GM21367 (cell line): ENCODE results near the gene AUH.

ENCODE experiments used
- ATAC-seq: cut with Tn5 transposase; IDR thresholded peaks from one replicate; pipeline ENCODE4 v1.9.1; 2021; ENCODE audit not compliant: unreplicated experiment

The AUH gene

DNA sequence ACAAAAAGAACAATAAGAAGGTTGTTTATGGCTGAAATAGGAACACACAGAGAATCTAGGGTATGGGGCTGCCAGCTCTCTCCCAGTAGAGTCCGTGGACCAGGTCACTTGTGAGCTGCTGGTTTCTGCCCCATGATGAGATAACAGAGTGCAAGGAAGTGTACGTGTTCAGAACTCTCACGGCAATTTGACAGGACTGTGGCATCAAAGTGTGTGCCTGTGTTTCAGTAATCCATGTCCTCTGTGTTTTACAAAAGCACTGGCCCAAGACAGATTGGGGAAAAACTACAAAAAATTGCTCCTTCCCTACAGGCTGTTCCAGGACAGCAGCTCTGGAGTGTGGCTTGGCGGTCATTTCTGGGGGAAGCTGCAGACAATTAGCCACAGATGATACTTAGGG lies 184.6 kb downstream of the AUH start:
- no peak for ATAC-seq

DNA sequence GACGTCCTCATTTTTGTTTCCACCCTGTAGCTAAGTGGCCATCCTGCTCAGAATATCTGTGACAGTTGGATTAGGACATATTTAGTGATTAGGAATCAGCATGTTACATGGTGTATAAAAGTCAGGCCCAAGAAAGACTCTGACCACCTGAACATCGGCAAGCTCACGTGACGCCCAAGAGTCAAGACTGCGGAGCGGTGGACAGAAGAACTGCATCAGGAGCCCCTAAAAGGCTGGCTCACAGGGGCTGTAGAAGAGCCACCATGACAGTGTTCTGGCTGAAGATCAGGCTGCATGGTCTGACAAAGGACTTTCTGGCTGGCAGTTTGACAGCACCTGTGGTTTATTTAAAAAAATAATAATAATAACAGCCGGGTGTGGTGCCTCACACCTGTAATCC lies 185.3 kb downstream of the AUH start:
- ATAC-seq, result no peak

DNA sequence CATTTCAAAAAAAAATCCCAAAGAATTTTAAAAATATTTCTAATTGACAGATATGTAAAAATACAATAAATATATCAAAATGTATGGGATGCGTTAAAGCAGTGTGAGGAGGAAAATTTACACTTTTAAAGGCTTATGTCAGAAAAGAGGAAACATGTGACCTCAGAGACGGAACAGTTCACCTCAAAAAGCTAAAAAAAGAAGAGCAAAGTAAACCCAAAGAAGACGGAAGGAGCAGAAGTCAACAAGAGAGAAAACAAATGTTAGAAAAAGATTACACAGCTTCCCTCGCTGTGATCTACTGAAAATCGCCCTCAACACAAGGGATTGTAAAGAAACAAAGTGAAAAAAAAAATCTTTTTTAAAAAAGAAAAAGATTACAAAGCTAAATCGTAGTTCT lies 186.9 kb downstream of the AUH start:
- no peak for ATAC-seq

DNA sequence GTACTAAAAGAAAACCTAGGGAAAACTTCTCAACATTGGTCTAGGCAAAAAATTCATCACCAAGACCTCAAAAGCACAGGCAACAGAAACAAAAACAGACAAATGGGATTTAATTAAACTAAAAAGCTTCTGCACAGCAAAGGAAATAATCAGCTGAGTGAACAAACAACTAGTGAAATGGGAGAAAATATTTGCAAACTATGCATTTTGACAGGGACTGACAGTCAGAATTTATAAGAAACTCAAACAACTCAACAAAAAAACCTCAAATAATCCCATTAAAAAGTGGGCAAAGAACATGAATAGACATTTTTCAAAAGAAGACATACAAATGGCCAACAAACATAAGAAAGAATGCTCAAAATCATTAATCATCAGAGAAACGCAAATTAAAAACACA lies 189.4 kb downstream of the AUH start:
- no peak for ATAC-seq

GRCh38 chr9:91170951-91171350 lies 190.8 kb downstream of the AUH start:
- no peak for ATAC-seq

- ATAC-seq, result no peak
These were observed 194.8 kb downstream of the AUH start for GRCh38 chr9:91166796-91167366.

DNA sequence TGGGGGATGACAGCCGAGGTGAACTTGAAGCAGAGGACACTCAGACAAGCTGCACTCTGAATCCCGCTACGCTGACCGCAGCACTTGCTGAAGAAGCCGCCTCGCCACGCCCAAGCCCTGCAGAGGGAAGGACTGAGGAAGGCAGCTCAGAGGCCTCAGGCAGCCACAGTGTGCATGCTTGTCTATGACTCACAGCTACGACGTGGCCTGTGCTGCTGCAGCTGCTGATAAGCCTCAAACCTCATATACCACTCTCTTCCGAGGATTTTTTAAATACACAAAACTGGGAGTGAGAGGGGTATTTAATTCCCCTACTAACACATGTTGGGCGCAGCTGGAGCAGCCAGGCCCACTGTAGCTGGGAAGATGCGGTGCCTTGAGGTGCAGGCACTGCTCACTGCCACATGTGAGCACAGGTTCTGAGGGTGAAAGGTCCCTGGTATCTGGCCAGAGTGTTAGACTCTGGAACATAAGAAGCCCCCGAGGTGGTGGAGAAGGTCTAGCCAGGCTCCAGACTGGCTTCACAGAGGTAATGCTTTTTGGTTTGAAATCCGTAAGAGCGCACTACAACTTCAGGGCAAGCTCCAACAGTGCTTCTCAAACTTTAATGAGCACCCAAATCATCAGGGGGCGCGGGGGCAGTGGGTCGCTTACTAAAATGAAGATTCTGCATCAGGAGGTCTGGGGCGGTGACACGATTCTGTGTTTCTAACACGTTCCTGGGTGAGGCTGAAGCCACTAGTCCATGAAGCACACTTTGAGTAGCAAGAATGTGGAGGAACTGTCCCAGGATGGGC lies 196.8 kb downstream of the AUH start:
- ATAC-seq, result no peak
